GM18517 (cell line): Measurements from ENCODE around the gene ETHE1.

Experiments
- ATAC-seq: cut with Tn5 transposase; IDR thresholded peaks from one replicate; pipeline ENCODE4 v1.9.1; 2021; ENCODE audit warnings: mild to moderate bottlenecking, moderate library complexity; ENCODE audit not compliant: unreplicated experiment

Gene ETHE1, protein sequence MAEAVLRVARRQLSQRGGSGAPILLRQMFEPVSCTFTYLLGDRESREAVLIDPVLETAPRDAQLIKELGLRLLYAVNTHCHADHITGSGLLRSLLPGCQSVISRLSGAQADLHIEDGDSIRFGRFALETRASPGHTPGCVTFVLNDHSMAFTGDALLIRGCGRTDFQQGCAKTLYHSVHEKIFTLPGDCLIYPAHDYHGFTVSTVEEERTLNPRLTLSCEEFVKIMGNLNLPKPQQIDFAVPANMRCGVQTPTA

DNA sequence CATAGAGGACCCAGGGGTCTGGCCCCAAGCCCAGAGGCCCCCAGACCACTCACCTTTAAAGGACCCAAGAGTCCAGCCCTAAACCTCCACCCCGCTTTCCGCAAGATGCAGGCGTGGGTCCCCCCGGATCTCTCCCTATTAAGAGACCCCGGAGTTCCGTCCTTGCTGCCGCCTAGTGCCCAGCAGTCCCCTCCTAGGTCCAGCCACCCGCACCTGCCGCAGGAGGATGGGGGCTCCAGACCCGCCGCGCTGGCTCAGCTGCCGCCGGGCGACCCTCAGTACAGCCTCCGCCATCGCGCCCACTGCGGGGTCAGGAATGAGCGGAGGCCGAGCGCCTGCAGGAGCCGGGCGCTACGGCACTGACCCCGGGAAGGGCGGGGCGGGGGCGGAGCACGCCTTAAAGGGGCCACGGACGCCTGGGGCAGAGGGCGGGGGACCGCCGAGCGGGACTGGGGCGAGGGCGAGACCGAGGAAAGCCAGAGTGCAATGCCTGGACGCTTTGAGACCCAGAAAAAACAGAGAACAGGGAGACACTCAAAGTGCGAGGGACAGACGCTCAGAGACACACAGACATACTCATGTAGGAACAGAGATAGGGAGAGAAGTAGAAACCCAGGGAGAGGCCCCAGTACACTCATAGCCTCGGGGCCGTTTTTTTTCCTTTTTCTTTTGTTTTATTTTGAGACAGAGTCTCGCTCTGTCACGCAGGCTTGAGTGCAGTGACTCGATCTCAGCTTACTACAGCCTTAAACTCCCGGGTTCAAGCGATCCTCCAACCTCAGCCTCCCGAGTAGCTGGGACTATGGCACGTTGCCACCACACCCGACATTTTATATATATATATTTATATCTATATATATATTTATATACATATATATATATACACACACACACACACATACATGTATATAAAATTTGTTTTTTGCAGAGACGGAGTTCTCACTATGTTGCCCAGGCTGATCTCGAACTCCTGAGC, at the start of gene ETHE1:
Gene ETHE1 (minus strand): TSS at position 318 of the 976 bp plus-strand sequence. CDS start 24 bp downstream, at position 294.
- peak; percentile 56 for ATAC-seq

DNA sequence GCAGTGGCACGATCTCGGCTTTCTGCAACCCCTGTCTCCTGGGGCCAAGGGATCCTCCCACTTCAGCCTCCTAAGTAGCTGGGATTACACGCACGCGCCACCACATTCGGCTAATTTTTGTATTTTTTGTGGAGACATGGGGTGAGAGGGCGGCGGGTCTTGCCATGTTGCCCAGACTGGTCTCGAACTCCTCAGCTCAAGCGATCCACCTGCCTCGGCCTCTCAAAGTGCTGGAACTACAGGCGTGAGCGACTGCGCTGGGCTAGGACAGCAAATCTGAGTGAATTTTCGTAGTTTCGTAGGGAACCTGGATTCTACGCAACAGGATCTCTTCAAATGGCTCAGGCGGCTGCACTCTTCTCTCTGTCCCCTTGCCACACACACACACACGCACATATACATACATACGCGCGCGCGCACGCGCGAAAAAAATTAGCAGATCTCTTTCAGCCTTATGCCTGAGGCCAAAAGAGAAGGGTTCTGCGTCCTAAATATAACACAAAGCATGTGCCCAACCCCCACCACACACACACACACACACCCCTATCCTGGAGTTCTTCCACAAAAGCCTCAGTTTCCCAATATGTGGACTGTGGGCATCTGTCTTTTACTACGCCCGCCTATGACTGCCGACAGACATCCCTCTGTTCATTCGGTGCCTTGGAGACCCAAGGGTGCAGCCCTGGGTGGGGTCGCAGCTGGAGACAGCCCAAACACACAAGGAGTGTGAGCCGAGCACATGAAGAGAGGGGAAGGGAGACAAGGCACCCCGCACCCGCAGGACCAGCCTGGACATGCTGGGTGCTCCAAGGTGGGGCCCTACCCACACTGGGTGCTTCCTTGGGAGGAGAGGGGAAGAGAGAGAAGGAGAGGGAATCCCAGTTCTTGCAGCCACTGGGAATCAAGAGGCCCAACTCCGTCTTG, 49.2 kb upstream of the ETHE1 start:
- ATAC-seq: no peak

DNA sequence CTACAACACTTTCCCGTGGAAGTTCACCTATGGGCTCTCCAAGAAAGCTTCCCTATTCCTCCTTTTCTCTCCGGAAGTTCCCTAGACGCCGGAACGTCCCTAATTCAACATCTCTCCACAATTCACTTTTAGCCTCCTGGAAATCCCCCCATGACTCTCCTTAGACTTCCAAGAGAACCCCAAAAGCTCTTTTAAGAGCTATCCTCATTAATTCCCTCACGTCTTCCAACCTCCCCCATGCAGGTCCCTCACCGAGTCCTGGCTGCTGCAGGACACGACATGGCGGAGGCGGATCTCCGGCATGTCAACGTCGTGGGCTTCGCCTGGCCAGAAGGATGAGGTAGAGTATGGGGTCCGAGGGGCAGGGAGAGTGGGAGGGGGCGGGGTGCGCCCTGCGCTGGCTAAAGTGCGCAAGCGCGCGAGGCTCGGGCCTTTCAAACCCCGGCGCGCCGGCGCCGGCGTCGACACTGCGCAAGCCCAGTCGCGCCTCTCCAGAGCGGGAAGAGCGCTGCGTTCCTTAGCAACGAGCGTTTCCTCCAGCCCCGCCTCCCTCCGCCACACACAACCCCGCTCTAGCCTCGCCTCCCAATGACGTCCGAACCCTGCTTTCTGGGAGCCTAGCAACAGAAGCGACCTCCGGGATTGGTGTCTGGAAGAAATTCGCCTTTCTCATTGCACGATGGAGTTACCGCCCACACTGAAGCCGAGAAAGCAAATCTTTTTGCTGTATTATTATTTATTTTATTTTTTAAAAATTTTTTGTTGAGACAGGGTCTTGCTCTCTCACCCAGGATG, 48.4 kb upstream of the ETHE1 start, which contains the start of the genes PINLYP and XRCC1:
Gene PINLYP (plus strand): TSS at position 646 of the 795 bp plus-strand sequence. CDS start 1,391 bp downstream, outside the sequence.
Gene XRCC1 (minus strand): TSS at position 372 of the 795 bp plus-strand sequence. CDS start 69 bp downstream, at position 303.
- peak; percentile 93 for ATAC-seq

DNA sequence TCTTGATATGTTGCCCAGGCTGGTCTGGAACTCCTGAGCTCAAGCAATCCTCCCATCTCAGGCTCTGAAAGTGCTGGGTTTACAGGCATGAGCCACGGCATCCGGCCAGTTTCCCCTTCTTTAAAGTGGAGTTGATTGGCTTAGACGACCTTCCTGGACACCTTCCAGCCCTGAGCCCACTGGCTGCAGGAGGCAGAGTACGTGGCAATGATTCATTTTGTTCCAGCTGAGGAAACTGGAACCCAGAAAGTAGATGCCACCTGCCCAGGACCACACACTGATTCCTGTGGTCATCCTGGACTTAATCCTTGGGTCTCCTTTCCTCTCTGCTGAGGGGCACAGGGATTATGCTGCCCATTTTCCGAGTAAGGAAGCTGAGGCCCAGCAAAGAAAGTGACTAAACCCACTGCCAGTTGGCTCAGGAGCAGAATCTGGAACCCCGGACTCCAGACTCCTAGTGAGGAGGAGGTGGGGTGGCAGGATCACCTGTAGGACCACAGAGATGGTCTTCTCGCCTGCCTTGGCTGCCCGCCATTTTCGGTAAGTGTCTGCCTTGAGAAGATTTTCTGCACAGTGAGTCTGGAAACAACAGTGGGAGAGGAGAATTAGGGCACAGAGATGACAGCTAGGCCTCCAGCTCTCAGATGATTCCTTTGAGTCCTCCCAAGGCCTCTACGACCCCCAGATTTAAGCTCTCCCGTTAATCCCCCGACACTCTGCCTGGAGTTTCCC, 47.6 kb upstream of the ETHE1 start:
- ATAC-seq: no peak

DNA sequence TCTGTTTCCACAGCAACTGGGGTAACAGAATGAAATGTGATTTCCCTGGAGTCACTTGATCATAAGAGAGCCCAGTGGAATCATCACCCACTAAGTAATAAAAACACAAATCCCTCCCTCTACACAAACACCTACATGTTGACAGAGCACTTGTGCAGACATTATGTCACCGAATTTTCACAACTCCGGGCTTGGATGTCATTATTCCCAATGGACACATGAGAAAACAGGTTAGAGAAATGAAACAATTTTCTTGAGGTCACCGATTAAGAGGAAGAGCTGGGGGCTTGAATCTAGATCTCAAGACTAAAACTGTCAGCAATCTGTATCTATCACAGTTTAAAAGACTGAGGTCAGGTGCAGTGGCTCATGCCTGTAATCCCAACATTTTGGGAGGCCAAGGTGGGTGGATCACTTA, 45.2 kb upstream of the ETHE1 start:
- no peak for ATAC-seq

DNA sequence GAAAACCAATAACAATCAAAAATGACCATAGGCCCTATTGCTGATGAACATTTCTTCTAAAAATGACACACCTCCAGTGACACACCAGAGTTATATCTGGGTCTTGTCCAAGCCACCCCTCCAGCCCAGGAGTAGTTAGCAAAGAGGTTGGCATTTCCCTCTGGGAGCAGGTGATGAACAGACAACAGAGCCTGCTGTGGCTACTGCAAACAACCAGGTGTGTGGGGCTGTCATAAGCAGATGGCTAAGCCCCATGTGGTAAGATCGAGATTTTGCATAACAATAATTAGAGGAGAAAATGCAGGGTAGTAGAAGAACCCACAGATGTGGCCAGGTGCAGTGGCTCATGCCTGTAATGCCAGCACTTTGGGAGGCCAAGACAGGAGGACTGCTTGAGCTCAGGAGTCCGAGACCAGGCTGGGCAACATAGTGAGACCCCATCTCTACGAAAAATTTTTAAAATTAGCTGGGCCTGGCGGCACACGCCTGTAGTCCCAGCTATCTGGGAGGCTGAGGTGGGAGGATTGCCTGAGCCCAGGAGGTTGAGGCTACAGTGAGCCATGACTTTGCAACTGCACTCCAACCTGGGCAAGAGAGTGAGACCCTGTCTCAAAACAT, 43.3 kb upstream of the ETHE1 start:
- no peak for ATAC-seq

DNA sequence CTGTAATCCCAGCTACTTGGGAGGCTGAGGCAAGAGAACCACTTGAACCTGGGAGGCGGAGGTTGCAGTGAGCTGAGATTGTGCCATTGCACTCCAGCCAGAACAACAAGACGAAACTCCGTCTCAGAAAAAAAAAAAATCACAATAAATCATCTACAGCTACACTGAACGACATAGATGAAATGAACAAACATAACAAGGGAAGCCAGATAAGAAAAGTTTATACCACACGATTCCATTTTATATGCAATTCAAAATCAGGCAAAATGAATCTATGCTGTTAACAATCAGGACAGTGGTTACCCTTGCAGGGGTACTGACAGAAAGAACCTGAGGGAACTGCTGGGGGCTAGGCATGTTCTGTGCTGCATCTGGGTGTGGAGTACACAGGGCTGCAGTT, 42.7 kb upstream of the ETHE1 start:
- no peak for ATAC-seq

DNA sequence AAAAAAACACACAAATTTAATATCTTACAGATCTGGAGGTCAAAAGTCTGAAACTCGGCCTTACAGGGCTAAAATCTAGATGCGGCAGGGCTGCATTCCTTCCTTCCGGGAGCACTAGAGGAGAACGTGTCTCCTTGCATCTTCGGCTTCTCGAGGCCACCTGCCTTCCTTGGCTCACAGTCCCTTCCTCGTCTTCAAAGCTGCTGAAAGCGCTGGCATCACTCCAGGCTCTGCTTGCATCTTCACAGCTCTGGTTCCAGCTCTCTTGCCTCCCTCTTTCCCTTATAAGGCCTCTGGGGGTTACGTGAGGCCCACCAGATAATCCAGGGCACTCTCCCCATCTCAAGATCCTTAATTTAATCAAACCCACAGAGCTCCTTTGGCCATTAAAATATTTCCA, 37.8 kb upstream of the ETHE1 start:
- no peak for ATAC-seq

DNA sequence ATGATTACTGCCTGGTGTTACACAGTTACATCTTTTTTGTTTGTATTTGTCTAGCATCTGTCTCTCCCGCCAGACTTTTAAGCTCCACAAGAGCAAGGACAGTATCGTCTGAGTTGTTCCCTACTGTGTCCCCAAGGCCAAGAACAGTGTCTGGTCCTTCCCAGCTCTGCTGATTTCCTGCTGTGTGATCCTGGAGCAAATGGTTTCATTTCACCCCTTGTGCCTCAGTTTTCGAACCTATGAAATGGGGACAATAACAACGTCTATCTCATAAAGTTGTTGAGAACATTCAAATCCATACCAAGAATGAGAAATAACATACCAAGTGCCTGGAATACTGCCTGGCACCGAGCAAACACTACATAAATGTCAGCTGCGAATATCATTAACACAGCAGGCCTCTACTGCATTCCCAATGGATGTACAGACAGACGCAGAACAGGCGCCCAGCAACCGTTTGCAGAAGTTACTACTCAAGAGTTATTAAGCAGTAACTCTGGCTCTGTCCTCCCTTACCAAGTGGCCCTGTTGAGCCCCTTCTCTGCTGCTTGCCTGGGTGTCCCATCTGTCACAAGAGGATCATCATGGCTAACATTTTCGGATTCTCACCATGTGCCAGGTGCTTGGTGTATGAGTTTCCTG, 36.9 kb upstream of the ETHE1 start:
- no peak for ATAC-seq

DNA sequence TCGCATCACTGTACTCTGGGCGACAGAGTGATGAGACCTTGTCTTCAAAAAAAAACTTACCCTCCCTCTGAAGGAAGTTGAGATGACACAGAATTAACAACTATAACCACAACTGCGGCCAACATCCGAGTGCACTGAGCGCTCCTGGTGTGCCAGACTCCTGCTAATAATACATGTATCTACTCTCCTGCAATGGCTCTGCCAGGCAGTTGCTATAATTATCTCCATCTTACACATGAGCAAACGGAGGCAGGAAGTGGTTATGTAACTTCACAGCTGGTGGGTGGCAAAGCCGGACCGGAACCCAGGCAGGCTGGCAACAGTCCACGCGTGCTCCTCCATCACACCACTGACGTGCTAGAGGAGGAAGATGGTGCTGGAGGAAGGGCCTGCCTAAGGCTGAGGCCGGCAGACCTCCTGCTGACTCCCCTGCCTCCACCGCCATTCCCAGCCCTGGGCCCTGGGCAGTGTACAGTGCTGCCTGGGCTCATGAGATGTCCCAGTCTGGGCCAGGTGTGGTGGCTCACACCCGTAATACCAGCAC, 35.8 kb upstream of the ETHE1 start:
- no peak for ATAC-seq

DNA sequence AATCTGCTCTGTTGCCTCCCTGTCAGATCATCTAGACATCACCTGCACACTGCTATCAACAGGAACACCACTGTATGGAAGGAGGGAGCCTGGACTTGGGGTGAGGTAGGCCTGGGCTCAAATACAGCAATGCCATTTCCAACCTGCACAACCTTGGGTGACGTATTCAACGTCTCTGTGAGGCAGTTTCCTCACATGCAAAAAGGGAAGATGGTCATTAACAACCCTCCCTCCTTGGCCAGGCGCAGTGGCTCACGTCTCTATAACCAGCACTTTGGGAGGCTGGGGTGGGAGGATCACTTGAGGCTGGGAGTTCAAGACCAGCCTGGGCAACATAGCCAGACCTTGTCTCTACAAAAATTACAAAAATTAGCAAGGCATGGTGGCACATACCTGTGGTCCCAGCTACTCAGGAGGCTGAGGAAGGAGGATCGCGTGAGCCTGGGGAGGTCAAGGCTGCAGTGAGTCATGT, 35.3 kb upstream of the ETHE1 start:
- no peak for ATAC-seq

DNA sequence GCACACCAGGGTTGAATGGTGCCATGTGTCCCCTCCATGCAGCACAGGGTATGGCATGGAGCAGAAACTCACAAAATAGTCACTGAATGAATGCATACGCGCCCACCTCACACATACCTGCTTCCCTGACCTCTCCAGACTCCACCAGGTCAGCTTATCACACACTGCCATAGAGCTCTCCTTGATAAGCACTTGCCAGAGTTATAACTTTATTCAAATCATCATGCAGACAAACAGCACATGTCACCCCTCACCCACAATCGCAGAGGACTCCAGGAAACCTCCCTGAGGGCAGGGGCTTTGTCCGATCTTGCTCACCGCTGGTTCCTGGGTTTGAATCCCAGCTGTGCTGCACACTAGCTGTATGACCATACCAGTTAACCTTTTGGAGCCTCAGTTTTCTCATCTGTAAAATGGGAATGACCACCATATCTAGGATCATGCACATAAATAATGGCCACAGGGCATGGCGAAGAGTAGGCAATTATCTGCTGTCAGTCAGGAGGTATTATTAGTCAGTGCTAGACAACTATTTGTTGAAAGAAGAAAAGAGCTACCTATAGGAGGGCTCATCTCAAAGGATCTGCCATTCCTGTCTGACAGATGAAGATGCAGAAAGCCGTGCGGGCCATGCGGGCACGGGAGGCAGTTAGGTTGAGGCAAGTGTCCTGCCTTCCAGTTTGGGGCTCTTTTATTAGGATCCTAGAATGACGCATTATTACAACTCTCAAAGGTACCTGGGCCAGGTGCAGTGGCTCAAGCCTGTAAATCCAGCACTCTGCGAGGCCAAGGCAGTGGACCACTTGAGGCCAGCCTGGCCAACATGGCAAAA, 34.4 kb upstream of the ETHE1 start:
- ATAC-seq: no peak

DNA sequence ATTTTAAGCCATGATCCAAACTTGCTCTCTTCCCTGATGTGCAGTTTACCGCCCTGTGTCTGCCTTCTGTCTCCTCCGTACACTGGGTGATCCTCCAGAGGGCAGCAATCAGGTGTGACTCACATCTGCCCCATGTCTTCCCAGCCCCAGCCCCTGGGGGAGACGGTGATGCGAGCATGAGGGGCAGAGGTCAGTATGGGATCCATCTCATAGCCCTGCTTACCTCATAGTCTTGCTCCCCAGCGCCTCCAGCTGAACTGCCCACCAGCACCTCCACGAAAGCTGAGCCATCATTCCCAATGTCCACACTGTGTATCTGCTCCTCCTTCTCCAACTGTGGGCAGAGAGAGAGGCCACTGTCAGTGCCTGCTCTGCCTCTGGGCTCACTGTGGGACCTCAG, 33.7 kb upstream of the ETHE1 start:
- ATAC-seq: no peak

DNA sequence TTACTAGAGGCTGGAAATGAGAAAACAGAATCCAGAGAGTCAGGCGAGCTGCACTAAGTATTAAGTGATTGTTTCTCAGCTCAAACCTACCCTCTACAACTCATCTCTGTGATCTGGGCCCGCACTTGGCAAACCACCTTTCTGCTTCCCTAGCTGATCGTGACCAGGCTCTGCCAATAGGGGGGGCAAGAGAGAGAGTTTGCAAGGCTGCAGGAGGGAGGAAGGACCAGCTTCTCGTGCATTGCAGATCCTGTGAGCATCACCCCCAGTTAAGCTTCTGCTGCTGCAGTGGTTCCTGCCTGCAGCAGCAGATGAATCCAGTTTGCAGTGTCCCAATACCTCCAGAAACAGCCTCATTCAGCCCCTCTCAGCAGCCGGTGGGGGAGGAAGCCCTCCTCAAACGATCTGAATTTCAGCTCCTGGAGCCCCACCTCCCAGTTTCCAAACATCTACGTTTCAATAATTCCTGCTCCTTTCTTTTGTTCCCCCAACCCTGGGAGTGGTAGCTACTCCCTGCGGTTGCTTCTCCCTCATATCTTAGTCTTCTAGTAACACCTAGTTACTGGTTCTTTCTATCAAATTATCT, 28.3 kb upstream of the ETHE1 start:
- ATAC-seq: no peak

DNA sequence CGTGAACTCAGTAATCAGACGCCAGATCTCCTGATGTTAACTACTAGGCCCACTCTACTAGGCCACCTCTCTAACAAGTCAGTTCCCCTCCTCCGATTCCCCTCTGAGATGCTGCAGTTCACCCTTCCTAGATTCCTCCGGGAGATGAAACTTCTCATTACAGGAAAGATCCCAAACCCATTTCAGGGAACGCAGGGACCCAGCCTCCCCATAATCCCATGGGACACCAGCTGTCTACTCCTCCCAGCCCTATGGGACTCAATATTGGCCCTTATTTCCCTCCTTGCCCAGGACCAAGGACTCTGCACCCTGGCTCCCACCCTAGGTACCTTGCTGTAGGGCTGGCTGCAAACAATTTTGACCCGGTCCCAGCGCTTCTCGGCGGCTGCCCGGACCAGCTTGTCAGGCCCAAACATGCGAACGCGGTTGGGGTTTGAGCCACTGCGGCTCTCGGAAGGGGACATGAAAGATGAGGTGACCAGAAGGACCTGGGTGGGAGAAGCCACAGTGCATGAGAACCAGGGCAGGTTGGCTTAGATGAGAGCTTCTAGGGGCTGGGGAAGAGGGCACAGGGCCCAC, 27.4 kb upstream of the ETHE1 start:
- no peak for ATAC-seq

DNA sequence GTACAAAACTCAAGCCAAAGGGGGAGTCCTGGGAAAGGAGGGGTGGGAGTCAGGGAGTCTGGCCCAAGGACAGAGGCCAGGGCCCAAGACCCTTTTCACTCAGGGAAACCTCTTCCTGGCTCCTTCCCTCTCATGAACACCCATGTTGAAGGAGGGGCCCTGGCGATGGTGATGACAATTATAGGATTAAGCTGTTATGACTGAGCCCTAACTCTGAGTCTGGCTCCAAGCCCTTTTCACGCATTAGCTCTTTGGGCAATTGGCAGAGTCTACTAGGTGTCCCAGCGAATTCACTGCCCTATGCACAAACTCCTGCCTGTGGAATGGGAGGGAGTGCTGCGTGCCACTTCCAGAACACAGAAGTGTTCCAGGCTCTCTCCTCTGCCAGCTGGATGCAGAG, 26.7 kb upstream of the ETHE1 start:
- no peak for ATAC-seq
